Measurements from ENCODE around the gene GPR146. TPM values are rescaled to one million over a fixed set of nuclear protein-coding genes. Genes with fewer than 3 reads are reported as not detected.

GPR146 gene
- total RNA-seq, 1 donor from 2014 or later = 0.79 TPM

DNA sequence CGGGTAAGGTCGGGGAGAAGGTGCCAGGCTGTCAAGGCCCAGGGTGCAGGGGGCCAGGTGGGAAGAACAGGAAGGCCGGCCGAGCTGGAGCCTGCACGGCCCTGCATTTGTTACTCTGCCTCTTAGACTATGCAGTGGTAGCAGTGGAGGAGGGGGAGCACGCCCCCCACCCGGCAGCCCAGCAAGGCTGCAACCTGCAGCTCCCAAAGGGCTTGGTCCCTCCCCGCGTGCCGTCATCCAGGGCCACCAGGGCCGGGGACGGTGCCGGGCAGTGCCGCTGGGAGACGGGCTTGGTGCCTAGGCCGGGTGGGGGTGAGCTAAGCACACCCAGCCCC, 36.5 kb downstream of the GPR146 start:
- no peak overlapping the region for H3K27ac ChIP-seq
- H3K9ac ChIP-seq = no peak overlapping the region
- H3K4me3 ChIP-seq = no peak overlapping the region
- H3F3A ChIP-seq (ENCODE audit: low read depth) = no peaks in the 10 kb centered on the region
- no peak overlapping the region for H2AFZ ChIP-seq (replicated peaks)
- peaks cover 2% of the 10 kb centered on the region for H3K36me3 Mint-ChIP-seq
- peaks cover 3% of the 10 kb centered on the region for H3K27me3 Mint-ChIP-seq (ENCODE audit: insufficient read depth, low read depth)
- H3K79me2 ChIP-seq (ENCODE audit: low read depth) = peaks cover 1% of the 10 kb centered on the region
- peaks cover 40% of the 10 kb centered on the region for H3K4me1 Mint-ChIP-seq
- TF ChIP-seq, protein P1, sequence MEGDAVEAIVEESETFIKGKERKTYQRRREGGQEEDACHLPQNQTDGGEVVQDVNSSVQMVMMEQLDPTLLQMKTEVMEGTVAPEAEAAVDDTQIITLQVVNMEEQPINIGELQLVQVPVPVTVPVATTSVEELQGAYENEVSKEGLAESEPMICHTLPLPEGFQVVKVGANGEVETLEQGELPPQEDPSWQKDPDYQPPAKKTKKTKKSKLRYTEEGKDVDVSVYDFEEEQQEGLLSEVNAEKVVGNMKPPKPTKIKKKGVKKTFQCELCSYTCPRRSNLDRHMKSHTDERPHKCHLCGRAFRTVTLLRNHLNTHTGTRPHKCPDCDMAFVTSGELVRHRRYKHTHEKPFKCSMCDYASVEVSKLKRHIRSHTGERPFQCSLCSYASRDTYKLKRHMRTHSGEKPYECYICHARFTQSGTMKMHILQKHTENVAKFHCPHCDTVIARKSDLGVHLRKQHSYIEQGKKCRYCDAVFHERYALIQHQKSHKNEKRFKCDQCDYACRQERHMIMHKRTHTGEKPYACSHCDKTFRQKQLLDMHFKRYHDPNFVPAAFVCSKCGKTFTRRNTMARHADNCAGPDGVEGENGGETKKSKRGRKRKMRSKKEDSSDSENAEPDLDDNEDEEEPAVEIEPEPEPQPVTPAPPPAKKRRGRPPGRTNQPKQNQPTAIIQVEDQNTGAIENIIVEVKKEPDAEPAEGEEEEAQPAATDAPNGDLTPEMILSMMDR (IDR thresholded peaks at IDR 0.05) = no peak
- no peak for TF ChIP-seq EZH2 (IDR thresholded peaks at IDR 0.05)
- TF ChIP-seq EZH2phosphoT487 (IDR thresholded peaks at IDR 0.05) = no peak
- no peaks in the 10 kb centered on the region for H3K9me3 Mint-ChIP-seq
- no peaks in the 10 kb centered on the region for H3K9me3 ChIP-seq (ENCODE audit: low read depth)
- no peaks in the 10 kb centered on the region for H3K36me3 ChIP-seq
- H4K20me1 ChIP-seq (ENCODE audit: low read depth) = peaks cover 22% of the 10 kb centered on the region
- H3K27me3 ChIP-seq = no peaks in the 10 kb centered on the region
- H3K4me1 ChIP-seq = no peaks in the 10 kb centered on the region
- no peak overlapping the region for H3K4me3 Mint-ChIP-seq
- no peak overlapping the region for H3K4me2 ChIP-seq
- H3K27ac Mint-ChIP-seq = peak overlapping the region; percentile 95
- no peak for DNase-seq (ENCODE audit: low spot score)

DNA sequence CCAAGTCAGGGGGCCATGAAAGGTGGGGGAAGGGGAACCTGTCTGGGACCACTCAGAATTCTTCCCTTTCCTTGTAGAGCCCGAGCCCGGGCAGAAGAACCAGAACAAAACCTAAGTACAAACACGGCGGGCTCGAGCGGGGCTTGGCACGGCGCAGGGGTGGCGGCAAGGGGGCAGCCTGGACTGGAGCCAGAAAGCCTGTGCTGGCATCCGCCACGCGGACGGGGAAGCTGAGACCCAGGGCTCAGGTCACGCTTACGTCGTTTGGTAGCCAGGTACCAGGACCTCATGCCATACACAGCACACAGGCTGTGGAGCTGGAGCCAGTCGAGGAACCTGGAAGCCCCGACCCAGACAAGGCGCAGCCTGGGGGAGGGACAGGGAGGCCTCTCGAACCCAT, 37.0 kb downstream of the GPR146 start:
- H3K79me2 ChIP-seq (ENCODE audit: low read depth) = peaks cover 6% of the 10 kb centered on the region
- no peaks in the 10 kb centered on the region for H3K27me3 ChIP-seq
- no peak overlapping the region for H3K4me2 ChIP-seq
- no peak overlapping the region for H3K27ac Mint-ChIP-seq
- peaks cover 22% of the 10 kb centered on the region for H4K20me1 ChIP-seq (ENCODE audit: low read depth)
- H3K4me1 ChIP-seq = peaks cover under 1% of the 10 kb centered on the region
- H3K4me3 Mint-ChIP-seq = no peak overlapping the region
- DNase-seq (ENCODE audit: low spot score) = no peak
- no peaks in the 10 kb centered on the region for H3F3A ChIP-seq (ENCODE audit: low read depth)
- no peaks in the 10 kb centered on the region for H3K9me3 ChIP-seq (ENCODE audit: low read depth)
- H3K4me3 ChIP-seq = no peak overlapping the region
- peaks cover 3% of the 10 kb centered on the region for H3K27me3 Mint-ChIP-seq (ENCODE audit: insufficient read depth, low read depth)
- peaks cover 44% of the 10 kb centered on the region for H3K4me1 Mint-ChIP-seq
- no peak overlapping the region for H3K9ac ChIP-seq
- no peak overlapping the region for H2AFZ ChIP-seq (replicated peaks)
- H3K27ac ChIP-seq = no peak overlapping the region
- TF ChIP-seq, protein P1 (IDR thresholded peaks at IDR 0.05) = no peak
- TF ChIP-seq EZH2 (IDR thresholded peaks at IDR 0.05) (no peak), EZH2phosphoT487 (IDR thresholded peaks at IDR 0.05) (no peak)
- no peaks in the 10 kb centered on the region for H3K9me3 Mint-ChIP-seq
- H3K36me3 ChIP-seq = no peaks in the 10 kb centered on the region
- H3K36me3 Mint-ChIP-seq = peaks cover 2% of the 10 kb centered on the region

DNA sequence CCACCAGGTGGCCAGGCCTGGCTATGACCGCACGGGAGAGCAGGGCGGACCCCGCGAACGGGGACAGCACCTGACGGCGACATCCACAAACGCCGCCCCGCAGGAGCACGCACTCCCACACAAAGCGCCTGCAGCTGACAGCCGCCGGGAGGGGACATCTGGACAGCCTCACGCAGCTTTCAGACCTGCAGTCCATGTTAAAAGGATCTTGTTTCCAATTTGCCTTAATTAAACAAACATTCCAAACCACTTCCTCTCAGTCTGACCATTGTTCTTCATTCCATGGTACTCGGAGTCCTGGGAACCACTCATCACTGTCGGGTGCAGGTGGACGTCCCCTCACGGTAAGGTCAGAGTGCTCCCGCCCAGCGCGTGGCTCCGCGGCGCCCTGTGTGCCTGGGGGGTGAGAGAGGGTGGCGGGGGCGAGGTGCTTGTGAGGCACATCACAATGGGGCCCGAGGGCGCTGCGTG, 37.6 kb downstream of the GPR146 start:
- Mint-ChIP-seq H3K27me3 (ENCODE audit: insufficient read depth, low read depth) (peaks cover 3% of the 10 kb centered on the region), H3K4me1 (peaks cover 45% of the 10 kb centered on the region), H3K36me3 (peaks cover 2% of the 10 kb centered on the region), H3K9me3 (no peaks in the 10 kb centered on the region), H3K4me3 (no peak overlapping the region), H3K27ac (peak overlapping the region; percentile 92)
- Histone ChIP-seq H2AFZ (replicated peaks) (no peak overlapping the region), H3K79me2 (ENCODE audit: low read depth) (peaks cover 9% of the 10 kb centered on the region), H3K27ac (no peak overlapping the region), H3F3A (ENCODE audit: low read depth) (no peaks in the 10 kb centered on the region), H3K4me3 (no peak overlapping the region), H3K9ac (no peak overlapping the region), H4K20me1 (ENCODE audit: low read depth) (peaks cover 22% of the 10 kb centered on the region), H3K36me3 (no peaks in the 10 kb centered on the region), H3K4me1 (peaks cover 3% of the 10 kb centered on the region), H3K4me2 (no peak overlapping the region), H3K27me3 (no peaks in the 10 kb centered on the region), H3K9me3 (ENCODE audit: low read depth) (no peaks in the 10 kb centered on the region)
- TF ChIP-seq, protein P1 (IDR thresholded peaks at IDR 0.05) = no peak
- no peak for TF ChIP-seq EZH2phosphoT487 (IDR thresholded peaks at IDR 0.05)
- no peak for TF ChIP-seq EZH2 (IDR thresholded peaks at IDR 0.05)
- DNase-seq (ENCODE audit: low spot score) = no peak

Data from neural progenitor cell (in vitro differentiated cells).